NCI-H510A (cell line): ENCODE data around the gene PHB1.
"Not testable (repeated sequence)": the region's sequence is repeated elsewhere in the genome, so short reads cannot be mapped to it uniquely, and the experiment has no call there.

Experiments
- DNase-seq: peaks from one replicate; lab custom pipeline; 2025; lab: John Stamatoyannopoulos, UW

The PHB1 gene

DNA sequence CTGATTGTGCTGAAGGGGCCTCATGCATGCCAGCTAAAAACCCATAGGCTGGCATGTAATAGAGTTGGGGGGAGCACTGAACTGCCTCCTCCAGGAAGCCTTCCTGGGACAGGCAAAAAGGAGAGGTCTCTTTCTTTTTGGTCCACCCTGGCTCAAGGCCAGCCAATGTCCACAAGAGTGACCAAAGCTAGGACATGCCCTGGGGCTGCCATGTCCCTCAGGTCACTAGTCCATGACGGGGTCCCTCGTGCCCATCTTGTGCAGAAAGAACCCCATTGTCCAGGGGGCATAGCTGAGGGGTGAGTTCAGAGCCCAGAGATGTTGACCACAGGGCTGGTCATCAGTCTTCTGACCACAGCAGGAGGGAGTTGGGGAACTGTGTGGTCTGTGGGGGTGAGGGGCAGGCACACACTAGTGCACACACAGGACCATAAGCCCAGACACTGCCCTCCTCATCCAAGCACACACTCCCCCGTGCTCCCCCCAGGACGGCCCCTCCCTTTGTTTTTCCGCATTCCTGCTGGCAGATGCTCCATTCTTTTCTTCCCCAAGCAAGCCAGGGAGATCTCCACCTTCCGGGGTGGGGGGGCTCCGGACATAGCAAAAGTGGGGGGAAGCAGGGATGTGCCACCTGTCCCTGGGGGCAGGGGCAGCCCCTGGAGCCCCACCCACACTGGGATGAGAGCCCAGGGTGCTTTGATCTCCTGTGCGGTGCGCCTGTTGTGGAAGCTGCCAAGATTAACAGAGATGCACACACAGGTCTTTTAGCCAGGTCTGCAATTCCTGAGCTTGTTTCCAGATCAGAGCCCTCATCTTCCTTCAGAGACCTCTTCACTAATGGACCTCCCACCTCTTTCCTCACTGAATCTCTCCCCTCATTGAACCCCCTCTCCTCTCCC lies 25.2 kb upstream of the PHB1 start:
- no peak for DNase-seq

DNA sequence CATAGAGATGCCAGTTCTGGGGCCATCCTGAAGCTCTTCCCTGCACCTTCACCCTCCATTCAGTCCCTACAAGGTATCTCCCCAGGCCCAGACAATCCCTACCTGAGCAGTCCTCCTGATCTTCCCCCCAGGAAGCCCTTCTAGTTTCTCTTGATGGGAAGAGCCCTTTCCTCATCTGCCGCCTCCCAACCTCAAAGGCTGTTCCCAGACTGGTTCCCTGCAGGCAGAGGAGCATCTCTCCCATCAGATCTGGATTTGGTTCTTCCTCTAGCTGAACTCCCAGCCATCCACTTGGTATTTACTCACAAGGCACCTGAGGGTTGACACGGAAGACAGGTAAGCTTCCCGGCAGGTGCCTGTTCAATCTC lies 24.6 kb upstream of the PHB1 start:
- no peak for DNase-seq

DNA sequence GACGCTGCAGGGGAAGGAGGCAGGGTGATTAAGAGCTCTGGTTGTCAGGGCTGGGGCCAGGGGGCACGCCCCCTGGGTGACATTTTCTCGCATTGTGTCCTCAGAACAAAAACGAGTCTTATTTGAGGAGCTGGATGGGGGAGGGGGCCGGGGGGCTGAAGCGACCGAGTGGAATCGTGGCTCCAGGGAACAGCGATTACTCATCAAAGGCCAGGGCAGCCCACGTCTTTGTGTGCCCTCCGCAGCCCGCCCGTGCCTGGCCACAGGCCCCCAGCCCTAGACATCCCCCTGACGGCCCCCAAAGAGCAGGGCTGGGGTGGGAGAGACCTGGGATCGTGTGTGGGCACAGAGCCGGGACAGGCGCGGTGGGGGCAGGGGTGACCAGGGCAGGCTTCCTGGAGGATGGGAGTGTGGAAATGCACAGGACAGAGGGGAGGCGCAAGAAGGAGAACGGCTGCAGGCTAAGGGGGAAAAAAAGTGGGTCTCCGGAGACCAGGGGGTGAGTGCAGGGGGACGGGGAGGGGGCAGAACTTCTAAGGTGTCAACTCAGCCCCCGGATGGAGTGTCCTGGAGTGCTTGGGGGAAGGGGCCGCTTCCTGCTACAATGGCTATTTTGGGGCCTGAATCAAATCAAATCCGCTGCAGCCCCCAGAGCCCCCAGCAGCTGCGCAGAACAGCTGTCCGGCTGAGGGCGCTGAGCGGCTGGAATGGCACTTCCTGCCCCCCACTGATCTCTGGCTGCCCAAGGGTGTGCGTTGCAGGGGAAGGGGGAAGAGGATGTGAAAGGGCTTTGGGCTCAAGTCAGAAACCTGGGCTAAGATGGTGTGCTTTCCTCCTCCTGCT lies 24.0 kb upstream of the PHB1 start:
- no peak for DNase-seq

DNA sequence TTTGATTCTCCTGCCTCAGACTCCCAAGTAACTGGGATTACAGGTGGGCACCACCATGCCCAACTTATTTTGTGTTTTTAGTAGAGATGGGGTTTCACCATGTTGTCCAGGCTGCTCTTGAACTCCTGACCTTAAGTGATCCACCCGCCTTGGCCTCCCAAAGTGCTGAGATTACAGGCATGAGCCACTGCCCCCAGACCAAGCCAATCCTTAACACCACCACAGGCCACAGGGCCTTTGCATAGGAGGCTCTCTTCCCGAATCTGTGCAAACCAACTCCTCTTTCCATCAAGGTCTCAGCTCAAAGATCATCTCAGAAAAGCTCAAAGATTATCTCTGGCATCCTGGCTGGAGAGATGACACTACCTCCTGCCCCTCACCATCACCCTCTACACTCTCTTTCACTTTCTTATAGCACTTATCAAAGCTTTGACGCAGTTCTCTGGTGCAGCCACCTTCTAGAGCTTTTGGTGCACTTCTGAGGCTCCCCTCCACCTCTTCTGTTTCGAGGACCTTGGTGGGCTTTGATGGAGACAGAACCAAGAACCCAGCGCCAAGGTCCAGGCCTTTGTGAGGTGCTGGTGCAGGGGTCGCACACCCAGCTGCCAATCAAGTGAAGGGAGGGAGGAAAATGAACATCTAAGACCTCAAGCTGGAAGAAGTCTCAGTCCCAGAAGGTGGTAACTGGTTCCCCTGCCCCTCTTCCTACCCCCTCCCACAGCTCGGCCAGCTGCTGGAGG lies 23.2 kb upstream of the PHB1 start:
- DNase-seq, result no peak

DNA sequence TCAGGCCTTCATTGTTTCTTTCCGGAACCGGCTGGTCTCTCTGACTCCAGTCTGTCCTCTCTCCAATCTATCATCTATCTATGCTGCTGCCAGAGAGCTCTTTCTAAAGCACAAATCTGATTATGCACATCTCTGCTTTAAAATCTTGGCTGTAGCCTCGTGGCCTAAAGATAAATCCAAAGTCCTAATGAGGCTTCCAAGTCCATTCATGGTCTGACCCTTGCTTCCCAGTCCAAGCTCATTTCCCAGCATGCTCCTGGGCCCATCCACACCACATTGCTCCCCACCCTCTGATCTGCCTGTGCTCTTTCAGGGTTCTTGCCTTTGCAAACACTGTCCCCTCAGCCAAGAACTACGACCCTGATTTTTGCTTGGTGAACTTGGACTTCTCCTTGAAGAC lies 21.5 kb upstream of the PHB1 start:
- DNase-seq, result no peak

DNA sequence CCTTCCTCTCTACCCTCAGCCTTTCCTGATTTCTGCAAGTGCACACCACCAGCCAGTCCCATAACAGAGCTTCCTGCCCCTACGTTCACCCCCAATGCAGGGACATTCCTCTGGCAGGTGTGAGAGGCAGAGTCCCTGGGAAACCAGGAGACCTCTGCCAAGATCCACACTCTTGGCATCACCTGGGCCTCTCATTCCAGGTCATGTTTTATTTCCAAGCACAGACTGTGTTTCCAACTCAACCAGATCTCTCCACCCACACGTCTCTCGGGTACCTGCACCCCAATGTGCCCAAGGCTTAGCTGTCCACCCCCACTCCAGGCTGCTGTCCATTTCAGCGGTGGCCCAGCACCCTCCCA lies 21.0 kb upstream of the PHB1 start:
- no peak for DNase-seq

DNA sequence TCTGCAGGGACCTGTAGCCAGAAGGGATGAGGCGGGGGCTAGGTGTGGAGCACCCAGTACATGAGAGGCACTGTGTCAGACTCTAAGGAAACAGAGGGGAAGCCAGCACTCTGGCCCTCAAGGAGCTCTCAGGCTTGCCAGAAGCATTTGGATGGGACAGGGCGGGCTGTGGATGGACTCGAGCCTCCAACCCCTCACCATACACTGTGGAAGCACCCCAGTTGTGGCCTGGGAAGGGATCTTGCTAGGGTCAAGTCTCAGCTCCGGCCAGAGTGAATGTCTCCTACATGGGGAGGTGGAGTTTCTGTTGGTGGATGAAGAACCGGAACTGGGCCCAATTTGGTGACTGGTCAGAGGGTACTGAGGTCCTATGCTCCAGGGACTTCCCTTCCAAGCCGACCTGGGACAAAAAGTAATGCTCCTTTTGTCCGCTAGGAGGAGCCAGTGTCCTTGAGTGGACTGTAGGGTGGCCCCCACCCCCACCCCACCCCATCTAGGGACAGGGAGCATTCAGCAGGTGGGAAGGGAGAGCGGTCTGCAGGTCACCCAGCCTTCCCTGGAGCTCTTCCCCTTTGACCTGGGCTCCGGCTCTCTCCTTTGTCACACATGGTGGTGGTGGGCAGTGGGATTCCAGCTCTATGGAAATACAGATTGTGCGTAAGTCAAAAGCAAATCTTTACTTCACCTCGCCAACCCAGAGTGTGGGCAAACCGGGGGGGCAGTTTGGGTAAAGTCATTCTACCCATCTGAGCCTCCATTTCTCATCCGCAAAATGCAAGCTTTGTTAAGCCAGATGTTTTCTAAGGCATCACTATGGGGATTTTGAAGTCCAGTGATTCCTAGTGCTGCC lies 20.4 kb upstream of the PHB1 start:
- no peak for DNase-seq

DNA sequence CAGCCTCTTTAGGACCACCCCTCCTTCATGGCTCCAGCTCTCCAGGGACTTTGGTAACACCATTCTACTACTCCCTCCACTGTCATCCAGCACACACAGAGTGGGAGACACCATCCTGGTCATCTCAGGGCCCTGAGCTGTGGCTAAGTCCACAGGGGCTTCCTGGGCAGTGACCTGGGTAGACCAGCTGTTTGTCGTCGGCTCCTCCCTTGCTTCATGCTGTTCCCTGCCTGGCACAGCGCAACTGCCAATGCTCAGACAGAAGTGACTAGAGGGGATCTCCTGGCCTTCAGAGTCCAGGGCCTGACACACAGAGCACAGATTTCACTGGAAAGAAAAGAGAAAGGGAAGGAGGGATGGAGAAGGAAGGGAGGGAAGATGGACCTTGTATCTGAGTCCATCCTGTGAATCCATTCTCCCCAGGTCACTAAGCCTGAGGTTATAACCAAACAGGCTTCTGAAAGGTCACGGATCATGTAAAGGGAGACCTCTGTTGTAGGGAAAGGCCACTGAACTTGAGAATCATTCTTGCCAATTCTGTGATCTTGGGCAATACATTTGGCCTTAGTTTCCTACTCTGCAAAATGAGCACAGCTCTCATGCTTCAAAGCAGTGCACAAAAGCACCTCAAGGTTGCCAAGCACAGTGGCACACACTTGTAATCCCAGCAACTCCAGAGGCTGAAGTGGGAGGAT lies 18.5 kb upstream of the PHB1 start:
- DNase-seq, result no peak

DNA sequence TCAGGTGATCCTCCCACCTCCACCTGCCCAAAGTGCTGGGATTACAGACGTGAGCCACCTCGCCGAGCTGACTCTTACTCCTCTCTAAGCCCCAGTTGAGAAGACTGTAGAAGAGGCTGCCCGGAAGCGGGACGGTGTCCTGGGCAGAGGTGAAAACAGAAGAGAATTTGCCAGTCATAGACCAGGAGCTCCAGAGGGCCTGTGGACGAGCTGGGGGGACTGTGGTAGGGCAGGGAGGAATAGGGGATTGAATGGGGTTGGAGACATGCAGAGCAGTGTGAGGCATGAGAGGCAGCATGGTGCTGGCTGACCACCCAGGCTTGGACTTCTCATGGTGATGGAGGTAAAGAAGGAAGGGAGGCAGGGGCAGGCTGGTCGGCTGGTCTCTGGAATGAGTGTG lies 17.1 kb upstream of the PHB1 start:
- no peak for DNase-seq

DNA sequence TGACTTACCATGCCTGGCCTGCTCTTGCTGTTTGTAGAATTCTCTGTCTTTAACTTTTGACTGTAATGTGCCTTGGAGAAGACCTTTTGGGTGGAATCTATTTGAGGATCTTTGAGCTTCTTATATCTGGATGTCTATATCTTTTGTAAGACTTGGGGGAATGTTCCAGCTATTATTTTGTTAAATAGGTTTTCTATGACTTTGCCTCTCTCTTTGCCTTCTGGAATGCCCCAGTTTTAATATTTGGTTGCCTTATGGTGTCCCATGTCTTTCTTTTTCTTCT lies 10.3 kb upstream of the PHB1 start:
- no peak for DNase-seq

DNA sequence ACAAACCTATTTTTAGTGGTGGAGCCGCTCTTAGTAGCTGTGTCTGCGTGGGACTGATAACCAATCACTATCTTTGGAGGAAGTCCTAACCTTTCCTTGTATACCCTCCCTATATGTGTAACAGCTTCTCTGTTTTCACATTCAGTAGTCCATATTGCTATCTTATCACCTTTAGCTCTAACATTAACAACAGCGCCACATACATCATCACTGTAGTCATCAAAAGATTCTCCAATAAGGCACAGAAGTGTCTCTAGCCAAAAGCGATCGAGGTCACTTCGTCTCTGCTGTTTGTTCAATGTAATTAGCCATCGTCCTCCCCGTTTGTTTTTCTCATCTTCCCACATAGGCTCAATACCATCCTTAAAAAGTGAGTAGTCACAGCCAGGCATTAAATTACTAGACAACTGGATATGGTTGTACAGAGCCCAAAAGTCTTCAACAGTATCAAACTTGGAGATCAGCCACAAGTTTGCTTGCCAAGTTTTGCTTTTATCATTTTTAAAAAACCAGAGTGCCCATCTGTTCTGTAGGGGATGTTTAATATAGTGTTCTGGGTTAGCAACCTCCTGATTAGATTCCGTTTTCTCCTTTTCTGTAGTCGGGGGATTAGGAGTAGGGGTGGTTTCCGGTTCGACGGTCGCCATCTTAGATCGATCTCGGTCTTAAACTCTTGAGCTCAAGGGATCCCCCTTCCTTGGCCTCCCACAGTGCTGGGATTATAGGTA lies 9.8 kb upstream of the PHB1 start:
- DNase-seq, result not testable (repeated sequence)

DNA sequence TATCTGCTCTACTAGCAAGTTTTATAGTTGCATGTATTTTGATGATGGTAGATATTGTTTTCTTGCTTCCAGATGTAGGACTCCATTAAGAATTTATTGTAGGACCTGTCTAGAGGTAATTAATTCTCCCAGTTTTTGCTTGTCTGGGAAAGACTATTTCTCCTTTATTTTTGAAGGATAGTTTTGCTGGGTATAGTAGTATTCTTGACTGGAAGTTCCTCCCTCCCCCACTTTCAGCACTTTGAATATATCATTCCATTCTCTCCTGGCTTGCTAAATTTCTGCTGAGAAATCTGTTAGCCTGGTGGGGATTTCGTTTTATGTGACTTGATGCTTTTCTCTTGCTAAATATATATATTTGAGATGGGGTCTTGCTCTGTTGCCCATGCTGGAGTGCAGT lies 8.0 kb upstream of the PHB1 start:
- DNase-seq, result no peak

DNA sequence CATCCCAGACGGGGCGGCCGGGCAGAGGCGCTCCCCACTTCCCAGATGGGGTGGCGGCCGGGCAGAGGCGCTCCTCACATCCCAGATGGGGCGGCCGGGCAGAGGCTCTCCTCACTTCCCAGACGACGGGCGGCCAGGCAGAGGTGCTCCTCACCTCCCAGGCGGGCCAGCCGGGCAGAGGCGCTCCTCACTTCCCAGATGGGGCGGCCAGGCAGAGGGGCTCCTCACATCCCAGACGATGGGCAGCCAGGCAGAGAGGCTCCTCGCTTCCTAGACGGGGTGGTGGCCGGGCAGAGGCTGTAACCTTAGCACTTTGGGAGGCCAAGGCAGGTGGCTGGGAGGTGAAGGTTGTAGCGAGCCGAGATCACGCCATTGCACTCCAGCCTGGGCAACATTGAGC lies 5.1 kb upstream of the PHB1 start:
- DNase-seq, result not testable (repeated sequence)

DNA sequence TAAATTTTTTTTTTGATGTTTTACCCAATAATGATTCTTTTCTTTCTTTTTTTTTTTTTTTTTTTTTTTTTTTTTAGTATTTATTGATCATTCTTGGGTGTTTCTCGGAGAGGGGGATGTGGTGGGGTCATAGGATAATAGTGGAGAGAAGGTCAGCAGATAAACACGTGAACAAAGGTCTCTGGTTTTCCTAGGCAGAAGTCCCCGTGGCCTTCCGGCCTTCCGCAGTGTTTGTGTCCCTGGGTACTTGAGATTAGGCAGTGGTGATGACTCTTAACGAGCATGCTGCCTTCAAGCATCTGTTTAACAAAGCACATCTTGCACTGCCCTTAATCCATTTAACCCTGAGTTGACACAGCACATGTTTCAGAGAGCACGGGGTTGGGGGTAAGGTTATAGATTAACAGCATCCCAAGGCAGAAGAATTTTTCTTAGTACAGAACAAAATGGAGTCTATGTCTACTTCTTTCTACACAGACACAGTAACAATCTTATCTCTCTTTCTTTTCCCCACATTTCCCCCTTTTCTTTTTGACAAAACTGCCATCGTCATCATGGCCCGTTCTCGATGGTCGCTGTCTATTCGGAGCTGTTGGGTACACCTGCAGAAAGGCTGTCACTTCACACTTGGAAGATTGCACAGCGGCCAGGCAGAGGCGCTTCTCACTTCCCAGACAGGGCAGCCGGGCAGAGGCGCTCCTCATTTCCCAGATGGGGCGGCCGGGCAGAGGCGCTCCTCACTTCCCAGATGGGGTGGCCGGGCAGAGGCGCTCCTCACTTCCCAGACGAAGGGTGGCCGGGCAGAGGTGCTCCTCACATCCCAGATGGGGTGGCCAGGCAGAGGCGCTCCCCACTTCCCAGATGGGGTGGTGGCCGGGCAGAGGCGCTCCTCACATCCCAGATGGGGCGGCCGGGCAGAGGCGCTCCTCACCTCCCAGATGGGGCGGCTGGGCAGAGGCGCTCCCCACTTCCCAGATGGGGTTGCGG lies 4.4 kb upstream of the PHB1 start:
- not testable (repeated sequence) for DNase-seq

DNA sequence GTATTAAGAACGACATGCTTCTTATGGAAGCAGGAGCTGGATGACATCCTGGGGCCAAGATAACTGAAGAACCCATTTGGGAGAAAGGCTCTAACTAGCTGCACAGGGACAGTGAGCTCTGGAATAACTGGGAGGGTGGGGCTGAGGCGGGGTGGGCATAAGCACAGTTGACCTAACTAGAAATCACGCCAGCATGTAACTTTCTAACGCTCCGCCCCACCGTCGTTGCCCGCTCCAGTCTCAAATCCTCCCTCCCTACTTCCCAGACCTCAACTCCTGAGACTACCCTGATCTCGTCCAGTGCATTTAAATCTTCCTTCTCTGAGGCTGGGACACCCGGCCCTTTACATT lies 436 bp downstream of the PHB1 start:
- DNase-seq, result no peak

DNA sequence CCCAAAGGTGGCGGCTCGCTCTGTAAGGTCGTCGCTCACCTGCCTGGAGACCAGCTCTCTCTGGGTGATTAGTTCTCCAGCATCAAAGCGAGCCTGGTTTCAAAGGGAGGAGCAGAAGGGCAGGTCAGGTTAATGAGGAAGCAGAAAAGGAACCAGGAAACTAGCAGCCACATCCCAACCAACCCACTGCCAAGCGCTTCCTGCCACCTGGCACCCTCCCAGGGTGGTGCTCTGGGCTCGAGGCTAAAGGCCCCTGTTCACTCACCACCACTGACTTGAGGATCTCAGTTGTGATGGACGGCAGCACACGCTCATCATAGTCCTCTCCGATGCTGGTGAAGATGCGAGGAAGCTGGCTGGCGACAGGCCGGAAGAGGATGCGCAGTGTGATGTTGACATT lies 5.6 kb downstream of the PHB1 start:
- no peak for DNase-seq

DNA sequence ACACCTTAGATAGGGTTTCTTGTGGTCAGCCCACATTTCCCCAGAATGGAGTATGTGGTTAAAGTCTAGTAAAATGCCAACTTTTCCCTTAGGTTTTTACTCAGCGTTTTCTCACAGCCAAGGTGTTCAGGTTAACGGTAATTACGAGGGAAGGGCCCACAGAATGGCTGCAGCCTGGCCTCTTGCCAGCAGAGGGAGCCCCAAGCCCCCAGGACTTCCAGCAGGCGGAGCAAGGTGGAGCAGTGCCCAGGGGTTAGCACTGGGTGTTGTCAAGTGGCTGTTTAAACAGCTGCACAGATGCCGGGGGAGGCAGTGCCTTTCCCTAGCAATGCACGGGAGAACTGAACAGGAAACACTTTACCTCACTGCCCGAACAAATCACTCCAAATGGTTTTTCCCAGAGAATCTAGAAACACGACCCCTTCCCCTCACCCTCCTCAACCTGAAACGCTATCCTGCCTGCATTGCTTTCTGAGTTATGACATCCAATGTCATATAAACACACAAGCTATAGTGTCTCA lies 6.6 kb downstream of the PHB1 start:
- DNase-seq, result peak; percentile 95

DNA sequence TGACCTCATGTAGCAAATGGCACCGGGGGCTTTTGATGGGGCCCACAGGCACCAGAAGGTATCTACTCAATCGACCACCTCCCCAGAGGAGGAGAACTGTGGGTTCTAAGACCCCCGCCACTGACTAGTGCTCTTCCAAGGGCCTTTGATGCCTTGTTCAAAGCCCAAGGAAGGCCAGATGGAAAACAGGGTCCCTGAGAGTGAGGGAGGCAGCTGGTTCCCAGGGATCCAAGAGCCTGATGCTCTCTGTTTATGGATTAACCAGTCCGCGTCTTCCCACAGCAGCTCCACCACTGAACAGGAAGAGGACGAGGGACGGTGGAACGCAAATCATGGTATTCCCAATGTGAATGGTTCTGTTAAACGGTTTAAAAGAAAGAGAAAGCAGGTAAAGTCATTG lies 7.6 kb downstream of the PHB1 start:
- DNase-seq, result no peak

DNA sequence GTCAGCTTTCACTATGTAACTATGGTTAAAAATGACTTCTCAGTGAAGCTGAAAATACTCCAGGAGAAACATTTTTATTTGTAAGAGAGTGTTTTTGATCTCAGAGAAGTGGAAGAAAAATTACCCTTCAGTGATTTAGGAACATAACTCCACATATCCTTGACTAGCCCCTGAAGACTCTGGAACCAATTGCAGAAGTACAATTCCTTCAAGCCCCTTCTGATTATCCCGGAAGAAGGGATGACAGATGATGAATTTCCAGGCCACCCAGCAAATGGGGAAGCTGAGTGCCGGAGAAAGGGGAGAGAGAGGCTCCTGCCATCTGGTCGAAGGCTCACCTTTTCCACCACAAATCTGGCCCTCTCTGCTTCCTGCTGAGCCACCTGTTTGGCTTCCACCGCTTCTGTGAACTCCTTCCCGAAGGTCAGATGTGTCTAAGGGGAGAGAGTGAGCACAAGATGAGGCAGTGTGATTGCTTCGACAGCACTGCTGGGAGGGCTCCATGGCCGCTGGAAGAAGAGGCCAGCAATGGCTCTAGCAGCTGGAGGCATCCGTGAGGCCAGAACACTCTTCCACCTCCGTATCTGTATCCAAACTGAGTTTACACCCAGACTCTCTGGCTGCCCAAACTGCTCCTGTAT lies 8.1 kb downstream of the PHB1 start:
- DNase-seq, result no peak
